Smooth muscle cell (in vitro differentiated cells): ENCODE measurements around the gene TMPRSS11E. TPM values are rescaled to one million over a fixed set of nuclear protein-coding genes. Genes with fewer than 3 reads are reported as not detected.

Experiments
- DNase-seq: peaks from one replicate; lab custom pipeline; 2025; ENCODE audit not compliant: unreplicated experiment; lab: John Stamatoyannopoulos, UW
- H2AFZ ChIP-seq: fragments of 200-600 bp; sonication (generic); 2 replicates; pipeline ENCODE4 v1.6.0; 2016; ENCODE audit warnings: antibody characterized with exemption, low read depth, mild to moderate bottlenecking
- H3F3A ChIP-seq: fragments of 200-600 bp; sonication (generic); 2 replicates; pipeline ENCODE4 v1.6.0; 2017; ENCODE audit warnings: antibody characterized with exemption, low read depth
- H3K27ac ChIP-seq: fragments of 200-600 bp; sonication (generic); 2 replicates; pipeline ENCODE4 v1.5.1; 2016; ENCODE audit warnings: low read depth, mild to moderate bottlenecking
- H3K27me3 ChIP-seq: fragments of 200-600 bp; sonication (generic); 2 replicates; pipeline ENCODE4 v1.6.1; 2016; ENCODE audit warnings: low read depth, mild to moderate bottlenecking
- H3K36me3 ChIP-seq: fragments of 200-600 bp; sonication (generic); 2 replicates; pipeline ENCODE4 v1.5.1; 2016; ENCODE audit warnings: low read depth
- H3K4me1 ChIP-seq: fragments of 200-600 bp; sonication (generic); 2 replicates; pipeline ENCODE4 v1.5.1; 2016; ENCODE audit warnings: low read depth
- H3K4me2 ChIP-seq: fragments of 200-600 bp; sonication (generic); 2 replicates; pipeline ENCODE4 v1.6.0; 2016; ENCODE audit warnings: mild to moderate bottlenecking
- H3K4me3 ChIP-seq: fragments of 200-600 bp; sonication (generic); 2 replicates; pipeline ENCODE4 v1.5.1; 2016; ENCODE audit warnings: mild to moderate bottlenecking
- H3K79me2 ChIP-seq: fragments of 200-600 bp; sonication (generic); 2 replicates; pipeline ENCODE4 v1.6.0; 2016; ENCODE audit warnings: low read depth, mild to moderate bottlenecking
- H3K9ac ChIP-seq: fragments of 200-600 bp; sonication (generic); 2 replicates; pipeline ENCODE4 v1.6.0; 2016; ENCODE audit warnings: low read depth
- H3K9me3 ChIP-seq: fragments of 200-600 bp; sonication (generic); replicated peaks from 2 replicates; pipeline ENCODE4 v1.5.1; 2016; ENCODE audit warnings: low read depth
- H4K20me1 ChIP-seq: fragments of 200-600 bp; sonication (generic); 2 replicates; pipeline ENCODE4 v1.6.0; 2016; ENCODE audit warnings: low read depth
- WGBS: methylation state at CpG from one replicate; pipeline ENCODE4 v1.1.7; 2016; ENCODE audit warnings: low lambda C conversion rate; 5-methylcytosine and 5-hydroxymethylcytosine counted together
- polyA plus RNA-seq: library from polyadenylated mRNA; unstranded; fragments of >200 nt; fragmentation: Nextera tagmentation; extraction: Ambion mirVana; gene quantifications from 2 replicates; pipeline ENCODE4 v1.2.1, GENCODE V29; 2016
- total RNA-seq: library from RNA; depleted of rRNA; stranded (reverse); fragments of >200 nt; gene quantifications from 2 replicates; pipeline ENCODE4 v1.2.3, GENCODE V29; 2014
- TF ChIP-seq, protein P1 (sequence below): fragments of 200-600 bp; sonication (generic); IDR thresholded peaks from 2 replicates; pipeline ENCODE4 v1.5.1; 2017; ENCODE audit warnings: borderline replicate concordance, mild to moderate bottlenecking, antibody characterized with exemption; ENCODE audit not compliant: insufficient read depth, poor library complexity, severe bottlenecking

TMPRSS11E gene, protein sequence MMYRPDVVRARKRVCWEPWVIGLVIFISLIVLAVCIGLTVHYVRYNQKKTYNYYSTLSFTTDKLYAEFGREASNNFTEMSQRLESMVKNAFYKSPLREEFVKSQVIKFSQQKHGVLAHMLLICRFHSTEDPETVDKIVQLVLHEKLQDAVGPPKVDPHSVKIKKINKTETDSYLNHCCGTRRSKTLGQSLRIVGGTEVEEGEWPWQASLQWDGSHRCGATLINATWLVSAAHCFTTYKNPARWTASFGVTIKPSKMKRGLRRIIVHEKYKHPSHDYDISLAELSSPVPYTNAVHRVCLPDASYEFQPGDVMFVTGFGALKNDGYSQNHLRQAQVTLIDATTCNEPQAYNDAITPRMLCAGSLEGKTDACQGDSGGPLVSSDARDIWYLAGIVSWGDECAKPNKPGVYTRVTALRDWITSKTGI
- total RNA-seq = 14.7 and 18.2 TPM in 2 replicates
- 1.0 and 4.5 TPM in 2 replicates for polyA plus RNA-seq

DNA sequence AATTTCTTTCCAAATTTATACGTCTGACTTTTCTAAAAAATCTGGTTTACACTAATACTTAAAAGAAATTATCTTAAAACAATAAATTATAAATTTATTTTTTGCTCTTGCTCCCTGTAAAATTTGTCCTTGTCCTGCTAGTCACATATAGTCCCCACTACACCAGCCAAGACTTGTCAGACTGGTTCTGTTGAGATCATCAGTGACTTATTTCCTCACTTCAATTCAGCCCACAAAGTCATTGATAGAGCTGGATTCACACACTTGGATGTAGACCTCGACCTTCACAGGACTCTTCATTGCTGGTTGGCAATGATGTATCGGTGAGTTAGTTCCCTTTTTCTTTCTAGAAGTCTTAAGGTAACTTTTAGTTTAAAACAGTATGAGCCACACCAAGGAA lies at the start of gene TMPRSS11E:
TSS of gene TMPRSS11E (plus strand) at position 263 of the 400 bp plus-strand sequence. CDS start at position 313, 50 bp downstream.
- no peaks in the 10 kb centered on the region for H3K36me3 ChIP-seq

DNA sequence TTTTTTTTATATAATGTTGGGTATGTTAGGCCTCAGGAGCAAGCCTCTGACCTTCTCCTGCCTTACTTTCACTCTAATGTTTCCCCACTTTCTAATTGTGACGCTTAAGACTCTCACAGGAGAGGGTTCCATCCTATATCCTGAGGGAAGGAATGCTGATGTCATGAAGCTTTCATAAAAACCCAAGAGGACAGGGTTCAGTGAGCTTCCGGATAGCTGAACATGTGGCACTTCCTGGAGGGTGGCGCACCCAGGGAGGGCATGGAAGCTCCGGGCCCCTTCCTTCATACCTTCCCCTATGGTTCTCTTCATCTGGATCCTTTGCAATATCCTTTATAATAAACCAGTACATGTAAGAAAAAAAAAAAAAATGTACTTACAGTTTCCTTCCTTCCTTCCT lies 48.0 kb upstream of the TMPRSS11E start:
- no peak overlapping the region for H3K4me3 ChIP-seq
- H2AFZ ChIP-seq = no peak overlapping the region
- H3K4me2 ChIP-seq = no peak overlapping the region
- H4K20me1 ChIP-seq = no peaks in the 10 kb centered on the region
- H3K4me1 ChIP-seq = no peaks in the 10 kb centered on the region
- H3K9ac ChIP-seq = no peak overlapping the region
- H3K27ac ChIP-seq = no peak overlapping the region
- H3K79me2 ChIP-seq = no peaks in the 10 kb centered on the region
- DNase-seq = no peak
- TF ChIP-seq, protein P1, sequence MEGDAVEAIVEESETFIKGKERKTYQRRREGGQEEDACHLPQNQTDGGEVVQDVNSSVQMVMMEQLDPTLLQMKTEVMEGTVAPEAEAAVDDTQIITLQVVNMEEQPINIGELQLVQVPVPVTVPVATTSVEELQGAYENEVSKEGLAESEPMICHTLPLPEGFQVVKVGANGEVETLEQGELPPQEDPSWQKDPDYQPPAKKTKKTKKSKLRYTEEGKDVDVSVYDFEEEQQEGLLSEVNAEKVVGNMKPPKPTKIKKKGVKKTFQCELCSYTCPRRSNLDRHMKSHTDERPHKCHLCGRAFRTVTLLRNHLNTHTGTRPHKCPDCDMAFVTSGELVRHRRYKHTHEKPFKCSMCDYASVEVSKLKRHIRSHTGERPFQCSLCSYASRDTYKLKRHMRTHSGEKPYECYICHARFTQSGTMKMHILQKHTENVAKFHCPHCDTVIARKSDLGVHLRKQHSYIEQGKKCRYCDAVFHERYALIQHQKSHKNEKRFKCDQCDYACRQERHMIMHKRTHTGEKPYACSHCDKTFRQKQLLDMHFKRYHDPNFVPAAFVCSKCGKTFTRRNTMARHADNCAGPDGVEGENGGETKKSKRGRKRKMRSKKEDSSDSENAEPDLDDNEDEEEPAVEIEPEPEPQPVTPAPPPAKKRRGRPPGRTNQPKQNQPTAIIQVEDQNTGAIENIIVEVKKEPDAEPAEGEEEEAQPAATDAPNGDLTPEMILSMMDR = no peak
- no peaks in the 10 kb centered on the region for H3K27me3 ChIP-seq
- no peaks in the 10 kb centered on the region for H3F3A ChIP-seq
- 94% methylated on average over 4 of the region's 4 CpGs for WGBS
- no peaks in the 10 kb centered on the region for H3K9me3 ChIP-seq
- H3K36me3 ChIP-seq = no peaks in the 10 kb centered on the region

More for the DNA sequence above, at the start of gene TMPRSS11E:
- no peaks in the 10 kb centered on the region for H3F3A ChIP-seq
- TF ChIP-seq, protein P1 = no peak
- H3K9me3 ChIP-seq = no peaks in the 10 kb centered on the region
- H3K9ac ChIP-seq = peak within 1 kb of the TSS; percentile 16
- H3K79me2 ChIP-seq = no peaks in the 10 kb centered on the region
- peak within 1 kb of the TSS; percentile 32 for H2AFZ ChIP-seq
- H3K4me2 ChIP-seq = peak within 1 kb of the TSS; percentile 23
- no peaks in the 10 kb centered on the region for H3K27me3 ChIP-seq
- no peaks in the 10 kb centered on the region for H4K20me1 ChIP-seq
- 58% methylated on average over 3 of the region's 3 CpGs for WGBS
- no peak for DNase-seq
- peak within 1 kb of the TSS; percentile 9 for H3K4me3 ChIP-seq
- peaks cover 3% of the 10 kb centered on the region for H3K4me1 ChIP-seq
- H3K27ac ChIP-seq = peak within 1 kb of the TSS; percentile 26

DNA sequence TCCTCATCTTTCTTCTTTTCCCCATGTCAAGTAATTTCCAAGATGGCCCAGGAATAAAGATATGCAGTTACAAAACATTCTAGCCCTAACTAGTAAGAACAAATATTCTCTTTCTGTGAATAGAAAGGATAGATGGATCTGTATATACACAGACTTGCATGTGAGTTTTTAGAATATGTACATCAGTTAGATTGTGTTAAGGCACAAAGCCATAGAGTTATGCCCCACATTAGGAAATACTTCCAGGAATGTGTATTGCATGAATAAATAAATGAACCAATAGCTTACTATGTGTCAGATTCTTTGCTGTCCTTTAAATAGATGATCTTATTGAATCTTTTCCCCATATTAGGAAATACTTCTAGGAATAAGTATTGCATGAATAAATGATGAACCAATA lies 46.0 kb upstream of the TMPRSS11E start:
- Histone ChIP-seq H3K4me3 (no peak overlapping the region), H3K4me1 (peaks cover 3% of the 10 kb centered on the region), H3K27ac (no peak overlapping the region), H3K79me2 (no peaks in the 10 kb centered on the region), H3K4me2 (no peak overlapping the region), H3K9ac (no peak overlapping the region), H4K20me1 (no peaks in the 10 kb centered on the region), H2AFZ (no peak overlapping the region), H3K27me3 (no peaks in the 10 kb centered on the region), H3K9me3 (no peaks in the 10 kb centered on the region), H3K36me3 (no peaks in the 10 kb centered on the region), H3F3A (no peaks in the 10 kb centered on the region)
- DNase-seq = no peak
- TF ChIP-seq, protein P1 = no peak
